ENCODE data around the gene DBNL. TPM values are rescaled to one million over a fixed set of nuclear protein-coding genes. Genes with fewer than 3 reads are reported as not detected.

DBNL gene
- total and polyA plus RNA-seq, 4 donors = 26.1 to 60.2 (median 41.5) TPM

DNA sequence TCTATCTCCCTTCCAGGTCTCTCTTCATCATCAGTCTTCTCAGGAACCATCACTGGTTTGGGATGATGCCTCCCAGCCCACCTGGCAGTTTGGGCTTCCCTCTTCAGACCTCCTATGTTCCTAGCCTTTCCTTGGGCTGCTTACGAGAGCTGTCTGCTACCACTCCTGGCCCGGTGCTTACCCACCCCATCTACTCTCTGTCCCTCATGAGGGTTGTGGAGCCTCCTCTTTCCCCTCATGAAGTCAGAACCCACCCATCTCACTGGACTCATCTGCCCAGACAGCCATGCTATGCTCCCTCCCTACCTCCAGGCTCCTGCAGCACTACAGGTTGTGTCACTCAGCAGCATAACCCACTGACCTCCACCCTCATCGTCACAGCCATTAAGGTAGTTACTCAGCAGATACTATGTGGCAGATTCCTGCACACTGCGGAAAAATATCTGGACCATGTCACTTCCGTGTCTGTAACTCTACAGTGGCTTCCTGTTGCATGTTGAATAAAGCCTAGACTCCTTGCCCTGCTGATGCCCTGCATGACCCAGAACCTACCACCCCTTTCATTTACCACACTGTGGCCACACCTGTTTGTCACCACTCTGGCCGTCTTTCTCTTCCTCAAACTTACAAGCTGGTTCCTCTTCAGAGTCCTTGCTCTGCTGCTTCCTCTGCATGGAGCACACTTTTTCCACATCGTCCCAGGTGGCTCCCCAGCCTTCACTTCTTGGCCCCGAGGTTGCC lies 2.0 kb downstream of the DBNL start:
- peaks cover 5 to 18% (median 11%) of the 10 kb centered on the region in 4 donors for H3K36me3 ChIP-seq (ENCODE audit: control insufficient read depth in 4 of 4, insufficient read depth in 3 of 4, low read depth in 1 of 4, low read length in 3 of 4)
- DNase-seq (ENCODE audit: low spot score) = no peak
- peaks cover 8 to 31% (median 23%) of the 10 kb centered on the region in 4 donors for H3K4me1 ChIP-seq (ENCODE audit: control insufficient read depth in 4 of 4, insufficient read depth in 4 of 4, low read length in 3 of 4)
- H3K4me3 ChIP-seq (ENCODE audit: low read depth in 1 of 3, low read length in 3 of 3) = no peak overlapping the region
- H3K27me3 ChIP-seq (ENCODE audit: control insufficient read depth in 4 of 4, insufficient read depth in 4 of 4, low read length in 3 of 4) = no peaks in the 10 kb centered on the region
- TF ChIP-seq RXRA (IDR thresholded peaks at IDR 0.05) = no peak
- no peak for TF ChIP-seq FOXA2 (IDR thresholded peaks at IDR 0.05)
- TF ChIP-seq EGR1 (IDR thresholded peaks at IDR 0.05; ENCODE audit: low read depth in 2 of 2) = peak in 1 of 2 donors; percentile 23
- TF ChIP-seq, protein P1, sequence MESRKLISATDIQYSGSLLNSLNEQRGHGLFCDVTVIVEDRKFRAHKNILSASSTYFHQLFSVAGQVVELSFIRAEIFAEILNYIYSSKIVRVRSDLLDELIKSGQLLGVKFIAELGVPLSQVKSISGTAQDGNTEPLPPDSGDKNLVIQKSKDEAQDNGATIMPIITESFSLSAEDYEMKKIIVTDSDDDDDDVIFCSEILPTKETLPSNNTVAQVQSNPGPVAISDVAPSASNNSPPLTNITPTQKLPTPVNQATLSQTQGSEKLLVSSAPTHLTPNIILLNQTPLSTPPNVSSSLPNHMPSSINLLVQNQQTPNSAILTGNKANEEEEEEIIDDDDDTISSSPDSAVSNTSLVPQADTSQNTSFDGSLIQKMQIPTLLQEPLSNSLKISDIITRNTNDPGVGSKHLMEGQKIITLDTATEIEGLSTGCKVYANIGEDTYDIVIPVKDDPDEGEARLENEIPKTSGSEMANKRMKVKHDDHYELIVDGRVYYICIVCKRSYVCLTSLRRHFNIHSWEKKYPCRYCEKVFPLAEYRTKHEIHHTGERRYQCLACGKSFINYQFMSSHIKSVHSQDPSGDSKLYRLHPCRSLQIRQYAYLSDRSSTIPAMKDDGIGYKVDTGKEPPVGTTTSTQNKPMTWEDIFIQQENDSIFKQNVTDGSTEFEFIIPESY (IDR thresholded peaks at IDR 0.05) = no peak
- TF ChIP-seq GABPA (IDR thresholded peaks at IDR 0.05 in 1 of 2, conservative IDR thresholded peaks at IDR 0.05 in 1 of 2) = peak; percentile 23 to 43
- 78% methylated on average over 8 of the region's 8 CpGs for WGBS
- H3K27ac ChIP-seq (ENCODE audit: low read depth in 1 of 2, low read length in 2 of 2) = peak overlapping the region; percentile 55 to 91
- no peak overlapping the region for H3K9ac ChIP-seq (ENCODE audit: low read depth in 1 of 2, low read length in 2 of 2)
- H3K9me3 ChIP-seq (ENCODE audit: control insufficient read depth in 4 of 4, low read length in 3 of 4) = no peaks in the 10 kb centered on the region

GRCh38 chr7:44048031-44048795 lies 3.7 kb downstream of the DBNL start:
- peaks cover 8 to 31% (median 23%) of the 10 kb centered on the region in 4 donors for H3K4me1 ChIP-seq (ENCODE audit: control insufficient read depth in 4 of 4, insufficient read depth in 4 of 4, low read length in 3 of 4)

GRCh38 chr7:44050121-44050914 lies 5.8 kb downstream of the DBNL start:
- Histone ChIP-seq H3K4me3 (ENCODE audit: low read depth in 1 of 3, low read length in 3 of 3) (no peak overlapping the region), H3K27me3 (ENCODE audit: control insufficient read depth in 4 of 4, insufficient read depth in 4 of 4, low read length in 3 of 4) (no peaks in the 10 kb centered on the region), H3K9me3 (ENCODE audit: control insufficient read depth in 4 of 4, low read length in 3 of 4) (no peaks in the 10 kb centered on the region), H3K4me1 (ENCODE audit: control insufficient read depth in 4 of 4, insufficient read depth in 4 of 4, low read length in 3 of 4) (peaks cover 8 to 17% (median 12%) of the 10 kb centered on the region in 4 donors), H3K27ac (ENCODE audit: low read depth in 1 of 2, low read length in 2 of 2) (no peak overlapping the region), H3K9ac (ENCODE audit: low read depth in 1 of 2, low read length in 2 of 2) (no peak overlapping the region), H3K36me3 (ENCODE audit: control insufficient read depth in 4 of 4, insufficient read depth in 3 of 4, low read depth in 1 of 4, low read length in 3 of 4) (peaks cover 12 to 38% (median 20%) of the 10 kb centered on the region in 4 donors)
- WGBS = 95% methylated on average over 14 of the region's 14 CpGs
- no peak for DNase-seq (ENCODE audit: low spot score)
- TF ChIP-seq FOXA2 (IDR thresholded peaks at IDR 0.05) (no peak), GABPA (IDR thresholded peaks at IDR 0.05 in 1 of 2, conservative IDR thresholded peaks at IDR 0.05 in 1 of 2) (no peak), REST (IDR thresholded peaks at IDR 0.05) (no peak), SP1 (IDR thresholded peaks at IDR 0.05) (no peak), RAD21 (IDR thresholded peaks at IDR 0.05) (no peak), JUND (IDR thresholded peaks at IDR 0.05) (no peak), MAX (IDR thresholded peaks at IDR 0.05) (no peak), YY1 (IDR thresholded peaks at IDR 0.05) (no peak)

More at GRCh38 chr7:44048031-44048795, 3.7 kb downstream of the DBNL start:
- H3K9me3 ChIP-seq (ENCODE audit: control insufficient read depth in 4 of 4, low read length in 3 of 4) = no peaks in the 10 kb centered on the region
- no peak overlapping the region for H3K4me3 ChIP-seq (ENCODE audit: low read depth in 1 of 3, low read length in 3 of 3)
- WGBS = 96% methylated on average over 7 of the region's 7 CpGs
- H3K27me3 ChIP-seq (ENCODE audit: control insufficient read depth in 4 of 4, insufficient read depth in 4 of 4, low read length in 3 of 4) = no peaks in the 10 kb centered on the region
- H3K36me3 ChIP-seq (ENCODE audit: control insufficient read depth in 4 of 4, insufficient read depth in 3 of 4, low read depth in 1 of 4, low read length in 3 of 4) = peaks cover 12 to 32% (median 17%) of the 10 kb centered on the region in 4 donors
- no peak overlapping the region for H3K9ac ChIP-seq (ENCODE audit: low read depth in 1 of 2, low read length in 2 of 2)
- no peak overlapping the region for H3K27ac ChIP-seq (ENCODE audit: low read depth in 1 of 2, low read length in 2 of 2)
- DNase-seq (ENCODE audit: low spot score) = no peak
- TF ChIP-seq JUND (IDR thresholded peaks at IDR 0.05) (no peak), TAF1 (conservative IDR thresholded peaks at IDR 0.05) (no peak), NR2F2 (IDR thresholded peaks at IDR 0.05) (no peak), EGR1 (IDR thresholded peaks at IDR 0.05; ENCODE audit: low read depth in 2 of 2) (no peak)
- TF ChIP-seq, protein P1 (IDR thresholded peaks at IDR 0.05) = no peak

Measured in liver (tissue), 9 donors.